ENCODE measurements around the gene ADARB1.

GRCh38 chr21:45260191-45260825 lies 185.9 kb downstream of the ADARB1 start:
- no peak for TF ChIP-seq CTCF (IDR thresholded peaks at IDR 0.05)
- TF ChIP-seq RFX5 (IDR thresholded peaks at IDR 0.05; ENCODE audit: low read length) = no peak
- TF ChIP-seq TCF12 (IDR thresholded peaks at IDR 0.05) = no peak
- no peak for TF ChIP-seq POLR2AphosphoS5 (IDR thresholded peaks at IDR 0.05; ENCODE audit: low read depth, low read length)
- TF ChIP-seq PBX3 (IDR thresholded peaks at IDR 0.05) = no peak
- TF ChIP-seq RAD21 (IDR thresholded peaks at IDR 0.05; ENCODE audit: low read length) = no peak
- no peak for TF ChIP-seq SIN3A (IDR thresholded peaks at IDR 0.05; ENCODE audit: borderline replicate concordance, low read depth, low read length)
- TF ChIP-seq MAX (IDR thresholded peaks at IDR 0.05; ENCODE audit: low read depth) = no peak
- no peak for TF ChIP-seq EP300 (IDR thresholded peaks at IDR 0.05; ENCODE audit: borderline replicate concordance in 1 of 2, low read depth in 1 of 2, low read length in 1 of 2)
- TF ChIP-seq GABPA (IDR thresholded peaks at IDR 0.05; ENCODE audit: low read depth) = no peak
- TF ChIP-seq TAF1 (IDR thresholded peaks at IDR 0.05; ENCODE audit: borderline replicate concordance, low read depth, low read length) = no peak
- no peak for TF ChIP-seq REST (IDR thresholded peaks at IDR 0.05; ENCODE audit: low read depth, low read length)
- no peak for TF ChIP-seq EZH2phosphoT487 (IDR thresholded peaks at IDR 0.05; ENCODE audit: borderline replicate concordance, low read depth)
